Right lobe of liver (tissue), 4 donors: ENCODE measurements around the gene MEIS2.

ENCODE experiments used
- POLR2A ChIP-seq: fragments of 450-650 bp; IDR thresholded peaks from one replicate; pipeline ENCODE4 v1.6.1; 2017; ENCODE audit warnings: antibody characterized with exemption, mild to moderate bottlenecking
- TF ChIP-seq, protein P1 (sequence below), 4 donors: fragments of 200-600 bp in 3 of 4; fragments of 450-650 bp in 1 of 4; IDR thresholded peaks; one replicate each; pipeline versions ENCODE4 v1.5.1 to v1.8.0; 2016 to 2022; ENCODE audit warnings: antibody characterized with exemption in 4 of 4, mild to moderate bottlenecking in 2 of 4
- donor health status: DM: no; HTN: no; CAD: no.
- donor health status: DM: no; HTN: no; CAD: no.
- donor health status: DM: no; HTN: yes; CAD: no.

DNA sequence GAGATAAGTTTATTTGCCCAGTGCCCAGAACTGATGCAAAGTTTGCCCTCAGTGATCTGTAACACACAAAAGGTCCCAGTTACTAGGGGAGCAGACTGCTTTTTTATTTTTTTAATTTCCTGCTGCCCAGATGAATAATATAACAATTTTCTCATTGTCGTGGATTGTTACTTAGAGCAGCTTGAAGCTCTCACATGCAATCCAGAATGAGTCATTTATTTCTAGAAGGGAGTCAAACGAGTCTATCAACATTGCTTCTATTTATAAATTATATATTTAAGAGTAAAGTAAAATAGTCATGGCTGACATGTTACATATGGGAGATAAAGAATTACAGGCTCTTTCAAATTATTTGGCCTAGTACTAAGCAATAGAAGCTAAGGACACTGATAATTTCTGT, 41.3 kb downstream of the MEIS2 start:
- TF ChIP-seq, protein P1, sequence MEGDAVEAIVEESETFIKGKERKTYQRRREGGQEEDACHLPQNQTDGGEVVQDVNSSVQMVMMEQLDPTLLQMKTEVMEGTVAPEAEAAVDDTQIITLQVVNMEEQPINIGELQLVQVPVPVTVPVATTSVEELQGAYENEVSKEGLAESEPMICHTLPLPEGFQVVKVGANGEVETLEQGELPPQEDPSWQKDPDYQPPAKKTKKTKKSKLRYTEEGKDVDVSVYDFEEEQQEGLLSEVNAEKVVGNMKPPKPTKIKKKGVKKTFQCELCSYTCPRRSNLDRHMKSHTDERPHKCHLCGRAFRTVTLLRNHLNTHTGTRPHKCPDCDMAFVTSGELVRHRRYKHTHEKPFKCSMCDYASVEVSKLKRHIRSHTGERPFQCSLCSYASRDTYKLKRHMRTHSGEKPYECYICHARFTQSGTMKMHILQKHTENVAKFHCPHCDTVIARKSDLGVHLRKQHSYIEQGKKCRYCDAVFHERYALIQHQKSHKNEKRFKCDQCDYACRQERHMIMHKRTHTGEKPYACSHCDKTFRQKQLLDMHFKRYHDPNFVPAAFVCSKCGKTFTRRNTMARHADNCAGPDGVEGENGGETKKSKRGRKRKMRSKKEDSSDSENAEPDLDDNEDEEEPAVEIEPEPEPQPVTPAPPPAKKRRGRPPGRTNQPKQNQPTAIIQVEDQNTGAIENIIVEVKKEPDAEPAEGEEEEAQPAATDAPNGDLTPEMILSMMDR (IDR thresholded peaks at IDR 0.05) = no peak
- TF ChIP-seq POLR2A = no peak
